Stimulated activated CD8-positive, alpha-beta memory T cell treated with anti-CD3 and anti-CD28 coated beads, Interleukin-7, amount 100 ng/mL, for 1 hour (primary cell): Measurements from ENCODE around the gene SYCE1L.
"Not testable (repeated sequence)": the region's sequence is repeated elsewhere in the genome, so short reads cannot be mapped to it uniquely, and the experiment has no call there.

Experiments used
- DNase-seq, 2 donors: peaks; one replicate each; pipeline ENCODE4 v3.0.0-alpha.2; 2020; ENCODE audit warnings: low read depth in 2 of 2

The SYCE1L gene, protein sequence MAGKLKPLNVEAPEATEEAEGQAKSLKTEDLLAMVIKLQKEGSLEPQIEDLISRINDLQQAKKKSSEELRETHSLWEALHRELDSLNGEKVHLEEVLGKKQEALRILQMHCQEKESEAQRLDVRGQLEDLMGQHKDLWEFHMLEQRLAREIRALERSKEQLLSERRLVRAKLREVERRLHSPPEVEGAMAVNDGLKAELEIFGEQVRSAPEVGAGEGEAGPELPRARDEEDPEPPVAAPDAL

DNA sequence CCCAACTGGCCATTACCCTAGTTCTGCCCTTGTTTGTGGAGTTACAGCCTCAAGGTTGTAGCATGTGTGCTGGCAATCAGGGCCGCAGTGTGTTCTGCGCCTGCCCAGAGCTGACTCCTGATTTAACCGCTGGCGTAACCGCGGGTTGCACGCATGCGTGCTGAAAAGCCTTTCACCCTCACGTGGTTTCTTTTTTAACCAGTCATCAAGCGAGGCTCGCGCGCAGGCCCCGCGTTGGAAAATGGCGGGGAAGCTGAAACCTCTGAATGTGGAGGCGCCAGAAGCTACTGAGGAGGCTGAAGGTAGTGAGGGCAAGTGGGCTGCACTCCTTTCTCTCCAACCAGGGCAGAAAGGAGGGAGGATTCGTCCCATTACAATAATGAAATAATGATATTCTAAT, at the start of gene SYCE1L:
SYCE1L (plus strand) TSS at position 198 of the 400 bp plus-strand sequence; CDS start at position 242, 44 bp downstream.
- no peak for DNase-seq

DNA sequence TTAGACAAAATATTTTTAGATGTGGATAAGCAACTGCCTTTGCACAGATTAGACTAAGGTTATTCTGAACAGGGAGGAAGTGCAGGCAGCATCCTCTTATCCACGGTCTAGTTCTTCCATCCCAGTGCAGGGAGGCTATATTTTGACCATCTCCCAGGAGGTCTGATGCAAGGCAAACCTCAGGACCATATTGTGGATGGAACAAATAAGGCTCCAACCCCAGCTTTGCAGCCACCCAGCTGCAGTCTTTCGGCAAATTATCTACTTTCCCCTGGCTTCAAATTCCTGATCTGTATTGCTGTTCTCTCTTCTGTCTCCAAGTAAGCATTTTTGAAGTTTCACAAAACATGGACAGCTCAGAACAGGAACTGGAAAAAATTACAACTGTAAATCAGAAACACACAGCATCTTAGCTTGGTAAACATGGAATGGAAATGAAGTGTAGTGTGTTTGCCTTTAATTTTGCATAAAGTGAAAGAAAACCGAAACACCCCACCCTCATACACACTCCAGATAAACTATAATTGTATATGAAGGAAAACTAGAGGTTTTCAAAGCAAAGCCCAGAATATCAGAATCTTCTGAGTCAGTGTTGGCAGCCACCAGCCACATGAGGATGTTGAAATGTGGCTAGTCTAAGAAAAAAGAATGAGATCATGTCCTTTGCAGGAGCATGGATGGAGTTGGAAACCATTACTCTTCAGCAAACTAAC, 41.7 kb upstream of the SYCE1L start:
- DNase-seq: no peak

DNA sequence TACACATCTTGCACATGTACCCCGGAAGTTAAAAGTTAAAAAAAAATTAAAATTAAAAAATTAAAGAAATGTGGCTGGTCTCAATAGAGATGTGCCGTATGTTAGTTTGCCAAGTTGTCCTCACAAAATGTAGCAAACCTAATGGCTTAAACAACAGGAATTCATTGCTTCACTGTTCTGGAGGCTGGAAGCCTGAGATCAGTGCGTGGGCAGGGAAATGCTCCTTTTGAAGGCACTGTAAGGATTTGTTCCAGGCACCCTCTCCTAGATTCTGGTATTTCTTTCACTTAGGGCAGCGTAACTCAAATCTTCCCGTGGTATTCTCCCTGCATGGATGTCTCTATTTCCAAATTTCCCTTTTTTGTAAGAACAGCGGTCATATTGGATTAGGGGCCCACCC, 40.9 kb upstream of the SYCE1L start:
- no peak for DNase-seq

DNA sequence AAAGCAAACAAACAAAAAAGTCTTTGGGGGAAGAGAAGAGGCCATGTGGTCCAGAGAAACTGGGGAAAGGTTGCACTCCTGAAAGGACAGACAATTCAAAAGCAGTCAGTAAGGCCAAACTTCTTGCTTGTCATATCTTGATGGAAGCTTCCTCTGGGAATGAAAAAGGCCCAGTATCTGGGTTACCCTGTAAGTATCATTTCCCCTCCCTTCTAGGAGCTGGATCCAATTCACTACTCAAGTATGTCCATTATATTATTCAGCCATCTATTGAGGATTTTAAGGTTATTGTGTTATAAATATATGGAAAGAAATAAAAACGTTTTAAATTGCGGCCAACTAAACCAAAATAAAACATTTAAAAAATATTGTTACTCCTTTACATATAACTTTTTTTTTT, 34.2 kb upstream of the SYCE1L start:
- DNase-seq: no peak

DNA sequence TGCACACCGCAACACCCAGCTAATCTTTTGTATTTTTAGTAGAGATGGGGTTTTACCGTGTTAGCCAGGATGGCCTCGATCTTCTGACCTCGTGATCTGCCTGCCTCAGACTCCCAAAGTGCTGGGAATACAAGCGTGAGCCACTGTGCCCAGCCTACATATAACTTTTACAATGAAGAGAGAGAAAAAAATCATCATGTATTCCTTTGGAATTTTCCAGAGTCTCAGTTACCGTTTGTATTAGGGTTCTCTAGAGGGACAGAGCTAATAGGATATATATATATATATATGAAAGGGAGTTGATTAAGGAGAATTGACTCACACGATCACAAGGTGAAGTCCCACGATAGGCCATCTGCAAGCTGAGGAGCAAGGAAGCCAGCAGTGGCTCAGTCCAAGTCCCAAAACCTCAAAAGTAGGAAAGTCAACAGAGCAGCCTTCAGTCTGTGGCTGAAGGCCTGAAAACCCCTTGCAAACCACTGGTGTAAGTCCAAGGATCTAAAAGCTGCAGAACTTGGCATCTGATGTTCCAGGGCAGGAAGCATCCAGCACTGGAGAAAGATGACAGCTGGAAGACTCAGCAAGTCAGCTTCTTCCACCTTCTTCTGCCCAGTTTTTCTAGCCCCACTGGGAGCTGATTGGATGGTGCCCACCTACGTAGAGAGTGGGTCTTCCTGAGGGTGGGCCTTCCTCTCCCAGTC, 33.5 kb upstream of the SYCE1L start:
- DNase-seq: not testable (repeated sequence)

DNA sequence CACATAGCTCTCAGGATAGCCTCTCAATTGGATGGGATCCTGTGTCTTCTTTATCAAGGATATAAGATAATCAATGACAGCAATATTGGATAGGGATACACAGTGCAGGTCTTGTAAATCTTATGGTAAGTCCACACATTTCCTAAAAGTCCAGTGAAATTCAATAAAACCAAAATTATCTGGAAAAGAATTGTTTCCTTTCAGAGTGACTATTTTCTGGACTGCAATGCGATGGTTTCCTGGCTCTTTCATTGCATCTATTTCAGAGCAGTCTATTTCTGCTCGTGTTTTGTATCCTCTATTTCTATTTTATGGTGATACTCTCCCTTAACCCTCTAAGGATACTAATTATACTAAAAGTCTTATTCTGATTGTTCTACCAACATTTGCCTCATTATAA, 32.5 kb upstream of the SYCE1L start:
- DNase-seq: no peak

DNA sequence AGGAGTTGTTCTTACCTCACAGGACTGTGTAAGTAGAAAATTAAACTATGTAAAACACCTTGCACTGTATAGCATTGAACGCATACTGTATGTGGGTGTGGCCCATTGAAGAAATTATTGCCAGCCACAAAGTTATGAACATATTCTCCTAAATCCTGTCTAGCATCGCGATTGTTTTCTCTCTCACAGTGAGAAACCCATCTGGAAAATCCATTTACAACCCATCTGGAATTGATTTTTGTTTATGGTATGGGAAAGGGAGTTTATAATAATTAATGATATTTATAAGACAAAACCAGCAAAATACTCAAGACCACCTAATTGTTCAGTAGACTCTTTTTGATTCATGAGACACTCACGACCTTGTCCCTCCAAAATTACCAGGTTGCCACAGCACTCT, 30.3 kb upstream of the SYCE1L start:
- DNase-seq: no peak

DNA sequence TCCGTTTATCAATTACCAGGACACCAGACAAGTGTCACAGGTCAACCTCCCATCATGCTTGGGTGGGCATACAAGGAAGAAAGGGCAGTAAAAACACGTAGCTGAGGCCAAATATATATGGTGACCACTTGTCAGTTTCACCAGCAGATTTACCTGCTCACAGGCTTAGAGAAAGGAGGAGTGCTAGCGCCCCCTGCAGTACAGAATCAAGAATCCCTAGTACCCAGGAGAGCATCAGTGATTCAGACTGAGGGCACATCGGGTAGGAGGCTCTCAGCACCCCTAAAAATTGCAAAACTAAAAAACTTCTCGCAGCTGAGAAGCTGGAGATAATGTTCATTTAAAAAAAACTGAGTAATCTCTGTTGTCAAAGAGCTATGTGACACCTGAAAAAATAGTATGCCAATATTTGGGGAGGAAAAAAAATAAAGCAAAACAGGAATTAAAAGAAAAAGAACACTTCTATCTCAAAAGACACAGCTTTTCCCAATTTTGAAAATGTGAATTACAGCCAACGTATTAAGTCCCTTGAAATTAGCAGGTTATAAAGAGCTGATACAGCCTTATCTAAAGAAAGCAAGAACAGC, 29.5 kb upstream of the SYCE1L start:
- DNase-seq: no peak

DNA sequence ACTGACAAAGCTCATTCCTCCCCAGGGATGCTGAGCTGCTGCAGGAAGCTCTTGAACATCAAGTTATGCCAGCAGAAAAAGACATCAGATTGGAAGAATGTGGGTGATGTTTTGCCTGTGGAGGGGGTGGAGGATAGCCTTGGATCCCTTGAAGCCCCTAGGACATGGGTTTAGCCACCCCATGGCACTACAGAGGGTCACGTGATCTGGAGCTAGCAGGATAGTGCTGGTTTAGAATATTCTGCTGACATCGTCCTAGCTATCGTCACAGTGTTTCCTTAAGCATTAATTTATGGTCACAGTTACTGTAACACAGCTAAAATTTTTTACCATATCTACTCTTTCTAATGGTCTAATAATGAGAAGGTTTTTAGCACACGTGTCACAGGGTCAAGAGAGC, 28.4 kb upstream of the SYCE1L start:
- DNase-seq: no peak

DNA sequence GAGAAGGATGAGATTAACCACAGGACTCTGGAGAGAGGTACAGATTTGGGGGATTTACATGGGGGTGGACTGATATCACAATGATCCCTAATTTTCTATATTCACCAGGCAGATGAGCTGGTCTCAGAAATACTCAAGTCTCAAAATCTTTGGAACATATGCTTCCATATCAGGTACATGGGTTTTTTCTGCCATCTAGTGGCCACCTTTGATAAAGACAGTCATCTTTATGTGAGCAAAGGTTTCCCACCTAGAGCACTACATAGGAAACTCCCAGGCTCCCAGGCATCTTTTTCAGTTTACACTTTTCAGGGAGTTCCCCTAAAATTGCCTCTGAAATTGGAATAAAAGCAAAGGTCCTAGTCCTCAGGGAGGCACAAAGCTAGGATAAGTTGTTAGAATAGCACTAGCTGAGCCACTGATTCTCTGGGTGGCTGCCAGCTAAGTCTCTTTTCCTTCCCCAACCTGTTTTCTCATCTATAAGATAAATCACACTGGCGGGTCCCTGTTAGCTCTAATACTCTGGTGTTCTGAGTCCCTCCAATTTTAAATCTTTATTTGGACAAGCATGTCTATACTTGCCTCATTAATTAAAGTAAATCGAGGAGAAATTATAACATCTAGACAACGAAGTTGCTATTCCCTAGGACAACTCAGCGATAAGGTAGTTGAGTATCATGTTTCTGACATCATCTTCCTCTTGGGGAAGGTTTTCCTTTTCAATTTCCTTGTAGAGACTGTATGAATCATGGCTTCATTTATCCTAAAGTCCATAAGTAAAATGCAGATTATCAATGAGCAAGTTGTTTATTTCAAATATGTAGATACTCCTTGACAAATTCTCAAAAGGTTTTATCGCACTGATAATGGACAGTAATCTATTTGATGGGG, 27.2 kb upstream of the SYCE1L start:
- DNase-seq: no peak

DNA sequence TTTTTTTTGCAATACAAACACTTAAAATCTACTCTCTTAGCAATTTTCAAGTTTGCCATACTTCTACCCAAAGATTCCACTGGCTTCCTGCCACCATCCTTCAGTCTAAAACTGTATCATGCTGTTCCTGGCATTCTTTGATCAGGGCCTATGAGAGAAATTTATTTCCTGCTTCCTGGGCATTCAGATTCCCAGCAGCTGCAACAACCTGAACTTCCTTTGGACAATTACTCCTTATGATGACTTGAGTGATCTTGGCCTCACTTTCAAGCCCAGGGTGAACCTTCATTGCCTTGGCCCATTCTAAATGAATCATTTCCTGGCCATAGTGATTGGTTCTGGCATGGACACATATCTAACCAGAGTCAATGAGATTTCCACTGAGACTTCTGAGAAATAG, 26.3 kb upstream of the SYCE1L start:
- DNase-seq: no peak

DNA sequence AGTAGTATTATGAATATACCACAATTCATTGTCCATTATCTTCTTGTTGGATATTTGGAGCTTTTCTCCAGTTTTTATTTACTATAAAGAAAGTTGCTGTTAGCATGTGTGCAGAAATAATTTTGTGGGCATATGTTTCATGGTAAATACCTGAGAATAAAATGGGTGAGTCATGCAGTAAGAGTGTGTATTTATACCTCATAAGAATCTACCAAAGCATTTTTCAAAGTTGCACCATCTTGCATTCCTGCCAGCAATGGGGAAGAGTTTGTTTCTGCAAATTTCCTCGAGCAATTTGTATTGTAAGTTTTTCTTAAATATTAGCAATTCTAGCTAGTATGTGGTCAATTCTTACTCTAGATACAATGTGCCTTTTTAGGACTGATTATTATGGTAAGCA, 16.1 kb upstream of the SYCE1L start:
- no peak for DNase-seq

DNA sequence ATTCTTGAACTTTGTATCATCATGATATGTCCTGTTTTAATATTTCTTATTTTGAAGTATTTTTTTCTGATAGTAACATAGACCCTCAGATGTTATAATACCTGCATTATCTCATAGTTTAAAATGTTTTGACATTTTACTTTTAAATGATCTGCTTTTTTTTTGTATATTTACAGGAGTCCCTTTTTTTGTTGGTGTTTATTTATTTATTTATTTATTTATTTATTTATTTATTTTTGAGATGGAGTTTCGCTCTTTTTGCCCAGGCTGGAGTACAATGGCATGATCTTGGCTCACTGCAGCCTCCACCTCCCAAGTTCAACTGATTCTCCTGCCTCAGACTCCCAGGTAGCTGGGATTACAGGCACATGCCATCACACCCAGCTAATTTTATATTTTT, 12.9 kb upstream of the SYCE1L start:
- DNase-seq: not testable (repeated sequence)

DNA sequence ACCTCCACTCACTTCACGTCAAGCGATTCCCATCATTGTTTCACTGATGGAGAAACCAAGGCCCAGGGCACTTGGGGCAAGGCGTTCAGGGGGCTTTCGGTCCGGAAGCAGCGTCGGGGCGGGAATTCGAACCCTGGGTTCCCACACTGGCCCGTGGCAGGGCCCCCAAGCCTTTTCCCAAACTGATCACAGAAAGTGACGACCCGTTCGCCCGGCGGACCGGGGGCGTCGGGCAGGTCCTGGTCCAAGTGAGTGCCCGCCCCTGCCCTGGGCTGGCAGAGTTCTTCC, 9.1 kb upstream of the SYCE1L start:
- DNase-seq: no peak

DNA sequence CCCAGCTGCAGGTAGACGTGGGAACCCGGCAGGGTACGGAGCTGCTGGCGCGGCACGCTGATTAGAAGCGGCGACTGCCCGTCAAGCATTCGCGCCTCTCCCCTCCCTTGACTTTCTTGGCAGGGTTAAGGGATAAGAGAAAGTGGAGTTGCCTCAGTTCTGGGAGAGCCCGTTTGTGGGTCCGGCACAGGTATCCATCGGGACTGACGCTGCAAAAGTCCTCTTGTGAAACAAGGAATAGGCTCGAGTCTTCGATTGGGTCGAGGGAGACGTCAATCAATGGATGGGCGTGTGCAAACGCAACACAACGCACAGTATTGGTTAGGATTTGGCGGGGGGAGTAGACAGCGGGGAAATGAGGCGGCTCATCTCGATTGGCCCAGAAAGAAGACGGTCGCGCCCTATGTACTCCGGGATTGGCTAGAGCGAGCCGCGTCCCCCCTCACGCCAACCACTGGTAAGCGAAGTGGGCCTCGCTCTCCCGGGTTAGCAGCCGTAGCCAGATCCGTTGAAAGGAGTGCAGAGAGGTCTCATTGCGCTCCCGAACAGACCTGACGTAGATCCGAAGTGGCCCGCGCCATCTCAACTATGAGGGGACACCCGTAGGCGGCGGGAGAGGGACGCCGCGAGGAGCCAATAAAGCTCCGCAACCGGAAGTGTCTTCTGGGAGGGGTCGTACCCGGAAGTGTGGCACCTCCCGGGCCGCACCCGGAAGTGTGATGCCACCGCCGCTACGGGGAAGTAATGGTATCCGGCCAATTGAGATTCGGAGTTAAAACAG, 8.5 kb upstream of the SYCE1L start, which contains the start of gene MON1B:
MON1B (plus strand) TSS at position 713 of the 781 bp plus-strand sequence. CDS start 296 bp downstream, outside the sequence.
- DNase-seq: peak; percentile 83 to 85

DNA sequence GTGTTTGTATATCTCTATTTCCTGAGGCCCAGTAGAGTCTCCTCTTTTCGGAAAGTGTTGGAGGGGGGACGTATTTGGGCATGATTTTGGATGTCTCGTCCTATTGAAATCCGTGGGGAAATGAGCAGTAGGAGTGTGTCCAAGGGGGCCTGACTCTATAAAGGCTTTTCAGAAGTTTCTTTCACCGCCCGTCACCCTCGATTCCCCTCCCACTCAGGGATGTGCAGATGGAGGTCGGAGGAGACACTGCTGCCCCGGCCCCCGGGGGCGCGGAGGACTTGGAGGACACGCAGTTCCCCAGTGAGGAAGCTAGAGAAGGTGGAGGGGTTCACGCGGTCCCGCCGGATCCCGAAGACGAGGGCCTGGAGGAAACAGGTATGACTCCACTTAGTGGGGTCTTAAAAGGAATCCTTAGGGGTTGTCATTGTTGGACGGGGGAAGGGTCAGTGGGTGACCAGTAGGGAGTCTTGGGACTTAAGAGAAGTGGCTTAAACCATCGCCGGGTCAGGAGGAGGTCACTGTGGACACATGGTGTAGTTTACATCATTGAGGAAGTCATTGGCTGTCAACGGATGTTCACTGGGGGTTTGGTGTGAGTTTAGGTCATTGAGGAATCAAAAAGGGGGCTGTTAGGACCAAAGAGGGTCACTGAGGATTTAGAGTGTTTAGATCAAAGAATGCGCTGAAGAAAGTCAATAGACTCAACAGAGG, 7.8 kb upstream of the SYCE1L start:
- DNase-seq: peak in 1 of 2 donors; percentile 14

DNA sequence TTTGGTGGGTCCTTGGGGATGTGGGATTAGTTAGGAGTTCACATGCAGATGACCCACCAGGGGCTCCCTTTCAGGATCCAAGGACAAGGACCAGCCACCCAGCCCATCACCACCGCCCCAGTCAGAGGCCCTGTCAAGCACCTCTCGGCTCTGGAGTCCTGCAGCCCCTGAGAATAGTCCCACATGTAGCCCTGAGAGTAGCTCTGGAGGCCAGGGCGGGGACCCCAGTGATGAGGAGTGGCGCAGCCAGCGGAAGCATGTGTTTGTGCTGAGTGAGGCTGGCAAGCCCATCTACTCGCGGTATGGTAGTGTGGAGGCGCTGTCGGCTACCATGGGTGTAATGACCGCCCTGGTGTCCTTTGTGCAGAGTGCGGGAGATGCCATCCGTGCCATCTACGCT, 5.8 kb upstream of the SYCE1L start:
- DNase-seq: no peak

DNA sequence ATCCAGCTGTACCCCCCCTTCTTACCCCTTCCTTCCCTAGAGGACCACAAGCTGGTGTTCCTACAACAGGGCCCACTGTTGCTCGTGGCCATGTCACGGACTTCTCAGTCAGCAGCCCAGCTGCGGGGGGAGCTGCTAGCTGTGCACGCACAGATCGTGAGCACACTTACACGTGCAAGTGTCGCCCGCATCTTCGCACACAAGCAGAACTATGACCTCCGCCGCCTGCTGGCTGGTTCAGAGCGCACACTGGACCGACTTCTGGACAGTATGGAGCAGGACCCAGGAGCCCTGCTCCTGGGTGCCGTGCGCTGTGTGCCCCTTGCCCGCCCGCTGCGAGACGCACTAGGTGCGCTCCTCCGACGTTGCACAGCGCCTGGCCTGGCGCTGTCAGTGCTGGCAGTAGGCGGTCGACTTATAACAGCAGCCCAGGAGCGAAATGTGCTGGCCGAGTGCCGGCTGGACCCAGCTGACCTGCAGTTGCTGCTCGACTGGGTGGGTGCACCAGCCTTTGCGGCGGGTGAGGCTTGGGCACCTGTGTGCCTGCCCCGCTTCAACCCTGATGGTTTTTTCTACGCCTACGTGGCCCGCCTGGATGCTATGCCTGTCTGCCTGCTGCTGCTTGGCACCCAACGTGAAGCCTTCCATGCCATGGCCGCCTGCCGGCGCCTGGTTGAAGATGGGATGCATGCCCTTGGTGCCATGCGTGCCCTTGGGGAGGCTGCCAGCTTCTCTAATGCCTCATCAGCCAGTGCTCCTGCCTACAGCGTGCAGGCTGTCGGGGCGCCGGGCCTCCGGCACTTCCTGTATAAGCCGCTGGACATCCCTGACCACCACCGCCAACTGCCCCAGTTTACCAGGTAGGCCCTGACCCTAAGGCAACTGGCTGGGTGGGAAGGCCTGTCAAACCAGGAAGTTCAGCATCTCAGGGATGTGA, 4.6 kb upstream of the SYCE1L start:
- no peak for DNase-seq

DNA sequence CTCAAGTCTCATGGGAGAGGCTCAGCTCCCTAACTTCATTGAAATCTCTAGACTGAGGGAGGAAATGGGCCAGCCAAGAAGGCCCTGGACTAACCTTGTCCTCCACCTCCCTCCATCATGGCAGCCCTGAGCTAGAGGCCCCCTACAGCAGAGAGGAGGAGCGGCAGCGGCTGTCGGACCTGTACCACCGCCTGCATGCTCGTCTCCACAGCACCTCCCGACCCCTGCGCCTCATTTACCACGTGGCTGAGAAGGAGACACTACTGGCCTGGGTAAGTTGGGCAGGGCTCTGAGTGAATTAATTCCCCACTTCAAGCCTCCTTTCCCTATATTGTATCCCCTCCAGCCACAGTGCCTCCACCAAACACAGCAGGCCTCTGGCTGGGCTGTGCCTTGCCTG, 3.8 kb upstream of the SYCE1L start:
- DNase-seq: no peak
